Activated B cell treated with CpG ODN at 0.5 μM for 24 hours (primary cell): ENCODE data around the gene RNF133. TPM values are rescaled to one million over a fixed set of nuclear protein-coding genes. Genes with fewer than 3 reads are reported as not detected.

Experiments used
- ATAC-seq: fragments of 200-7000 bp; cut with Tn5 transposase; one replicate; pipeline ENCODE4 v1.10.0; 2021; ENCODE audit warnings: low read depth, mild to moderate bottlenecking, moderate library complexity
- CTCF ChIA-PET: fragments of 350-600 bp; sonication (Branson Sonifier 250); formaldehyde crosslinking; loops from one replicate; lab custom pipeline; 2021; ENCODE audit warnings: antibody characterized with exemption; lab: Charles Lee
- POLR2A ChIA-PET: fragments of 350-600 bp; sonication (Branson Sonifier 250); formaldehyde crosslinking; loops from one replicate; lab custom pipeline; 2021; ENCODE audit warnings: antibody characterized with exemption; lab: Charles Lee
- DNase-seq: peaks from one replicate; pipeline ENCODE4 v3.0.0; 2022
- H3K27ac Mint-ChIP-seq: one replicate; pipeline ENCODE4 v1.8.0; 2020; ENCODE audit warnings: mixed read lengths
- H3K27me3 Mint-ChIP-seq: one replicate; pipeline ENCODE4 v1.8.0; 2021; ENCODE audit warnings: mixed read lengths
- H3K36me3 Mint-ChIP-seq: one replicate; pipeline ENCODE4 v1.8.0; 2021; ENCODE audit warnings: low read depth, mixed read lengths
- H3K4me1 Mint-ChIP-seq: one replicate; pipeline ENCODE4 v1.8.0; 2021; ENCODE audit warnings: mixed read lengths
- H3K4me3 Mint-ChIP-seq: one replicate; pipeline ENCODE4 v1.8.0; 2020; ENCODE audit warnings: mild to moderate bottlenecking, mixed read lengths
- H3K9me3 Mint-ChIP-seq: one replicate; pipeline ENCODE4 v1.8.0; 2020; ENCODE audit warnings: mixed read lengths
- intact Hi-C: fragments of 100-400 bp; cut with micrococcal nuclease; formaldehyde crosslinking; loops from one replicate; pipeline ENCODE4 v1.15.1; 2024
- total RNA-seq: library from RNA; stranded (reverse); gene quantifications from 2 replicates; pipeline ENCODE4 v1.2.3, GENCODE V29; 2022
- TF ChIP-seq, protein P1 (sequence below): fragments of 200-600 bp; IDR thresholded peaks from one replicate; pipeline ENCODE4 v1.8.0; 2022; ENCODE audit warnings: antibody characterized with exemption, mild to moderate bottlenecking

RNF133 gene
- total RNA-seq, 1 donor from 2014 or later = not detected

DNA sequence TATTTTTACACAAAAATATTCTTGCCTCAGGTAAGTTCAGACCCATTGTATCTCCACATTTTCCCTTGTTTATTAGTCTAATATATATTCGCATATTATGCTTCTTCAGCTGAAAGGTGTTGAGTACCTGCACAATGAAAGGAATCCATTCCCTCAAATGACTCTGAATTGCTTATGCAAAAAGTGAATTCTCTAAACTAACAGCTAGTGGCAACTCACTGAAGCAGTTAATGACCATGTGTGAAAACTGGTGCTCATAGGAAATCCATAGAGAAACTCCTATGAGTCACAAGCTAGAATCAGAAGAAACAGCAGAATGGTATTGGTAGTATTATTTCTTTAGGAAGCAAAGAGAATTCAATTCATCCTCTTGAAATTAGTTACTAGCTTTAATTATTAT, 37.3 kb upstream of the RNF133 start:
- intact Hi-C loops = no loop called here
- Mint-ChIP-seq H3K27me3 (no peaks in the 10 kb centered on the region), H3K27ac (no peak overlapping the region), H3K4me3 (no peak overlapping the region), H3K36me3 (no peaks in the 10 kb centered on the region), H3K4me1 (no peaks in the 10 kb centered on the region), H3K9me3 (no peaks in the 10 kb centered on the region)
- no peak for DNase-seq
- ChIA-PET CTCF (no interaction called here), POLR2A (no interaction called here)
- ATAC-seq = no peak
- TF ChIP-seq, protein P1, sequence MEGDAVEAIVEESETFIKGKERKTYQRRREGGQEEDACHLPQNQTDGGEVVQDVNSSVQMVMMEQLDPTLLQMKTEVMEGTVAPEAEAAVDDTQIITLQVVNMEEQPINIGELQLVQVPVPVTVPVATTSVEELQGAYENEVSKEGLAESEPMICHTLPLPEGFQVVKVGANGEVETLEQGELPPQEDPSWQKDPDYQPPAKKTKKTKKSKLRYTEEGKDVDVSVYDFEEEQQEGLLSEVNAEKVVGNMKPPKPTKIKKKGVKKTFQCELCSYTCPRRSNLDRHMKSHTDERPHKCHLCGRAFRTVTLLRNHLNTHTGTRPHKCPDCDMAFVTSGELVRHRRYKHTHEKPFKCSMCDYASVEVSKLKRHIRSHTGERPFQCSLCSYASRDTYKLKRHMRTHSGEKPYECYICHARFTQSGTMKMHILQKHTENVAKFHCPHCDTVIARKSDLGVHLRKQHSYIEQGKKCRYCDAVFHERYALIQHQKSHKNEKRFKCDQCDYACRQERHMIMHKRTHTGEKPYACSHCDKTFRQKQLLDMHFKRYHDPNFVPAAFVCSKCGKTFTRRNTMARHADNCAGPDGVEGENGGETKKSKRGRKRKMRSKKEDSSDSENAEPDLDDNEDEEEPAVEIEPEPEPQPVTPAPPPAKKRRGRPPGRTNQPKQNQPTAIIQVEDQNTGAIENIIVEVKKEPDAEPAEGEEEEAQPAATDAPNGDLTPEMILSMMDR = no peak

DNA sequence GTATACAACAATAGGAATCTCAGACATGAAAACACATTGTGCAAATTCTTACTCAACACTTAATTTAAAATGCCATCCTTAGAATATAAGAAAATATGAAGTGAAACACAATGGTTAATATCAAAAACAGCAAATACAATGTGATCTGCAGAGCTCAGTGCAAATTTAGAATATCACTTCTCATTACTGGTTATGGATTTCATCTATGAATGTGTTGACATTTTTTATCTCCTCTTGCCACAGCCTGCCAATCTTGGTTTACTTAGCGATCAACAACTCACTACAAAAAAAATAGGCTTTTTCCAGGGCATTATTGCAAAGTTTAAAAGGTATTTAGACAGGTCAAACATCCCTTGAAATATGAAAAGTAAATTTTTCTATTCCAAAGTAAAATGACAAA, 28.8 kb upstream of the RNF133 start:
- TF ChIP-seq, protein P1 = no peak
- no peaks in the 10 kb centered on the region for H3K9me3 Mint-ChIP-seq
- POLR2A ChIA-PET = no interaction called here
- no peaks in the 10 kb centered on the region for H3K27me3 Mint-ChIP-seq
- H3K4me3 Mint-ChIP-seq = no peak overlapping the region
- intact Hi-C loops = no loop called here
- CTCF ChIA-PET = no interaction called here
- no peaks in the 10 kb centered on the region for H3K36me3 Mint-ChIP-seq
- DNase-seq = no peak
- H3K4me1 Mint-ChIP-seq = no peaks in the 10 kb centered on the region
- ATAC-seq = no peak
- no peak overlapping the region for H3K27ac Mint-ChIP-seq

DNA sequence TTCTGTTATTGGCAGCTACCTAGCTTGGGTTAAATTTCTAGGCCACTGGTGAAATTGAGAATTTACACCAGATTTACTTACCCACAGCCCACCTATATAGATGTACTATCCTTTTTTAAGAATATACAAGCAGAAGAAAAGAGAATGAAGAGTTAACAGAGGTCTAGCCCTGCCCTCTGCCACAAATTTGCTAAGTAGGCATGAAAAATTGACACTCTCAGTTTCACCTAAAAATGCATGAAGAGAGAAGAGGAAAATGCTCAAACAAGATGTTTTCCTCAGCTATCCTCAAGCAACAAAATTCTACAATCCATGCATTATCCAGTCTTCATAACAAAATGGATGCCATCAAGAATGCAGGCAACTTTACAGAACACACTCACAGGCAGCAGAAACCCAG, 28.4 kb upstream of the RNF133 start:
- Mint-ChIP-seq H3K4me3 (no peak overlapping the region), H3K9me3 (no peaks in the 10 kb centered on the region), H3K4me1 (no peaks in the 10 kb centered on the region), H3K36me3 (no peaks in the 10 kb centered on the region), H3K27me3 (no peaks in the 10 kb centered on the region), H3K27ac (no peak overlapping the region)
- DNase-seq = no peak
- POLR2A ChIA-PET = no interaction called here
- intact Hi-C loops = no loop called here
- CTCF ChIA-PET = no interaction called here
- ATAC-seq = no peak
- TF ChIP-seq, protein P1 = no peak

DNA sequence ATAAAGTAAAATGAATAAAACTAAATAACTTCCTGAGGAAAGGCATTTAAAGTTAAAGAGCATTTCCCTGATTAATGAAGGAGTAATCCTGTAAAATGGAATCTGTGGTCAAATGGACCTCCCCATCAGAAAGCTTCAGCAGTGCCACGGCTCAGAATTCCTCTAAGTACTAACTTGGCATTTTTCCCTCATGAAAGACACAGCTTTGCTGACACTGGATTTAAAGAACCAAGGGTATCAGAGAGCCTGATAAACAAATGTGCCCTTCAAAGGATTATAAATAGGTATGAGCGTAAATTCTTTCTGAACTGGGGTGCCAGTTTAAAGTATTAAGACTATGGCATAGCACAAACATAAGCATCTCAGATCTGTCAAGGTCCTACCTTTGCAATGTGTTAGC, 28.0 kb upstream of the RNF133 start:
- no peak for ATAC-seq
- intact Hi-C loops = no loop called here
- no peaks in the 10 kb centered on the region for H3K4me1 Mint-ChIP-seq
- no peak overlapping the region for H3K27ac Mint-ChIP-seq
- no peak for DNase-seq
- no peaks in the 10 kb centered on the region for H3K9me3 Mint-ChIP-seq
- CTCF ChIA-PET = no interaction called here
- no peak overlapping the region for H3K4me3 Mint-ChIP-seq
- POLR2A ChIA-PET = no interaction called here
- H3K27me3 Mint-ChIP-seq = no peaks in the 10 kb centered on the region
- no peaks in the 10 kb centered on the region for H3K36me3 Mint-ChIP-seq
- TF ChIP-seq, protein P1 = no peak

DNA sequence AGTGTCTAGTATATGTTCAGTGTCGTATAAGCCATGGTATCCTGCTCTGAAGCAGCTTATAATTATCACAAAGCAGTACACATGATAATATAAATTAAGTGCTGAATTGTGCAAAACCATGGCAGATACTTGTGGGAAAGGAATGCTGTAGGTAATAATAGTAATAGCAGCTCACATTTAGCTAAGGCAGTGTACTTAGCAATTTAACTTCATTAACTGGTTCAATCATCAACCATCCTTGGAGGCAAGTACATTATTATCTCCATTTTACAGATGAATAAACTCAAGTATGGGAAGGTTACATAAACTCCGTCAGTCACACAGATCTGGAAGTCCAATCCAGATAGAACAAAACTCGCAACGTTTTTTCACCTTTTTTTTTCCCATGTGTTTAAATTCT, 25.4 kb upstream of the RNF133 start:
- intact Hi-C loops = no loop called here
- H3K9me3 Mint-ChIP-seq = peaks cover 3% of the 10 kb centered on the region
- no peak overlapping the region for H3K4me3 Mint-ChIP-seq
- POLR2A ChIA-PET = no interaction called here
- H3K27ac Mint-ChIP-seq = no peak overlapping the region
- DNase-seq (no peak), ATAC-seq (no peak)
- no peaks in the 10 kb centered on the region for H3K36me3 Mint-ChIP-seq
- TF ChIP-seq, protein P1 = no peak
- H3K27me3 Mint-ChIP-seq = no peaks in the 10 kb centered on the region
- CTCF ChIA-PET = no interaction called here
- H3K4me1 Mint-ChIP-seq = no peaks in the 10 kb centered on the region
